ENCODE results near the gene TAL1. TPM values are rescaled to one million over a fixed set of nuclear protein-coding genes. Genes with fewer than 3 reads are reported as not detected.

Gene TAL1
- total and polyA plus RNA-seq, 2 of the 13 experiments (the other 11 are each of a cell fraction or from before 2014, with no cell fraction given): 0.05 TPM; not detected in 1

- TF ChIP-seq ZNF503 (CRISPR knock-in tag; IDR thresholded peaks at IDR 0.05) (no peak), IRF2 (CRISPR knock-in tag; IDR thresholded peaks at IDR 0.05) (no peak), ZFX (CRISPR knock-in tag; IDR thresholded peaks at IDR 0.05; ENCODE audit: low read depth) (no peak), ZNF850 (CRISPR knock-in tag; conservative IDR thresholded peaks at IDR 0.05) (no peak), RNF2 (conservative IDR thresholded peaks at IDR 0.05; ENCODE audit: low read depth) (0 out of 2 replicates have a peak, but pooled peaks have one; percentile 33), MEF2D (CRISPR knock-in tag; IDR thresholded peaks at IDR 0.05) (no peak), ZNF777 (CRISPR knock-in tag; IDR thresholded peaks at IDR 0.05) (peak; percentile 79; the same call in 1 of the 2 replicates), ZBTB1 (CRISPR knock-in tag; IDR thresholded peaks at IDR 0.05; ENCODE audit: borderline replicate concordance) (no peak), ZNF513 (CRISPR knock-in tag; conservative IDR thresholded peaks at IDR 0.05) (no peak), JUND (CRISPR knock-in tag; IDR thresholded peaks at IDR 0.05) (no peak), MBNL3 (CRISPR knock-in tag; conservative IDR thresholded peaks at IDR 0.05) (no peak), ZNF329 (CRISPR knock-in tag; IDR thresholded peaks at IDR 0.05; ENCODE audit: low read depth) (no peak), HMG20A (CRISPR knock-in tag; IDR thresholded peaks at IDR 0.05; ENCODE audit: borderline replicate concordance) (no peak)
These were observed 6.5 kb downstream of the TAL1 start (continued) for GRCh38 chr1:47225430-47226100.
